ENCODE results near the gene OR5H14. TPM values are rescaled to one million over a fixed set of nuclear protein-coding genes. Genes with fewer than 3 reads are reported as not detected.
"Not testable (repeated sequence)": the region's sequence is repeated elsewhere in the genome, so short reads cannot be mapped to it uniquely, and the experiment has no call there.

Gene OR5H14
- total RNA-seq, result not detected

DNA sequence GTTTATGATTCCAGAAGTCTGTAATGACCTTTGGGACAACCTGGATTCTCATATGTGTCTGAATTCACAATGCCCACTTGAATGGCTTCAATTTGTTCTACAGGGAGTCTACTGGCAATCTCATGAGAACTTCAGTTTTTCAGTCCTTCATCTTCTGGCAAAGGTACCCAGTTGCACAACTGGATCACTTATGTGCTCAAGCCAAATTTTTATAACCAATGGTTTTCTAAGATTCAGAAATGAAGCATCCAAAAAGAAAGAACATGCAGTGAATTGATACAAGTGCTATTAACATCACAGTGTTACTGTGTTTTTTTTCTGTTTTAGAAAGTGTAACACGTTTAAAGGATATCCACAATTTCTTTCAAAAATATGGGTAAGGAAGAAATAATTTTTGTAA lies at the start of gene OR5H14:
TSS of gene OR5H14 (plus strand) at position 301 of the 400 bp plus-strand sequence. CDS start 1,907 bp downstream, outside the sequence.
- no peak for DNase-seq (ENCODE audit: low spot score)

DNA sequence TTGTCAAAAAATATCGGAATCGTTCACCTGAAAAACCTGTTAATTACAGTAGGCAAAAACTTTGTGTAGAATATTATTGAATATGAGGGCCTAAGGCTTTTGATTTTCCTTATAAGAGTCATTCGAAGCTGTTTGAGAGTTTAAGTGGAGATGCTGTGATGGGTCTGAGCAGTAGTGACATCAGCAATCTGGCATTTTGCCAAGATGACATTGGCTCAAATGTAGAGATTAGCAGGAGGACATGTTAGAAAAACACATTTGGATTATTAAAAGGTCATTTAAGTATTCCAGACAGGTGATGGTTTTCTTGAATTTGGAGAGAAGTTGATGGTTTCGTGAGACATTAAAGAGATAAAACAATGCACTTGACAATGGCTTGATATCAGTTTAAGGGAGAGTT lies 47.4 kb upstream of the OR5H14 start:
- DNase-seq (ENCODE audit: low spot score), result no peak

DNA sequence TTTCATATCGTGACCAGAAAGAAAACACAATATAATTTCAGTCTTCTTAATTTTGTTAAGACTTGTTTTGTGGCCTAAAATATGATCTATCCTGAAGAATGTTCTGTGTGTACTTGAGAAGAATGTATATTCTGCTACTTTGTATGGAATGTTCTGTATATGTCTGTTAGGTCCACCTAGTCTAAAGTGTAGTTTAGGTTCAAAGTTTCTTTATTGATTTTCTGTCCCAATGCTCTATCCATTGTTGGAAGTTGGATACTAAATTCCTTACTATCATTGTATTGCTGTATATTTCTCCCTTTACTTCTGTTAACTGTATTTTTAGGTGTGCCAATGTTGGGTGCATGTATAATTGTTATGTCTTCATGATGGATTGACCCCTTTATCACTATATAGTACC lies 39.1 kb upstream of the OR5H14 start:
- no peak for DNase-seq (ENCODE audit: low spot score)

DNA sequence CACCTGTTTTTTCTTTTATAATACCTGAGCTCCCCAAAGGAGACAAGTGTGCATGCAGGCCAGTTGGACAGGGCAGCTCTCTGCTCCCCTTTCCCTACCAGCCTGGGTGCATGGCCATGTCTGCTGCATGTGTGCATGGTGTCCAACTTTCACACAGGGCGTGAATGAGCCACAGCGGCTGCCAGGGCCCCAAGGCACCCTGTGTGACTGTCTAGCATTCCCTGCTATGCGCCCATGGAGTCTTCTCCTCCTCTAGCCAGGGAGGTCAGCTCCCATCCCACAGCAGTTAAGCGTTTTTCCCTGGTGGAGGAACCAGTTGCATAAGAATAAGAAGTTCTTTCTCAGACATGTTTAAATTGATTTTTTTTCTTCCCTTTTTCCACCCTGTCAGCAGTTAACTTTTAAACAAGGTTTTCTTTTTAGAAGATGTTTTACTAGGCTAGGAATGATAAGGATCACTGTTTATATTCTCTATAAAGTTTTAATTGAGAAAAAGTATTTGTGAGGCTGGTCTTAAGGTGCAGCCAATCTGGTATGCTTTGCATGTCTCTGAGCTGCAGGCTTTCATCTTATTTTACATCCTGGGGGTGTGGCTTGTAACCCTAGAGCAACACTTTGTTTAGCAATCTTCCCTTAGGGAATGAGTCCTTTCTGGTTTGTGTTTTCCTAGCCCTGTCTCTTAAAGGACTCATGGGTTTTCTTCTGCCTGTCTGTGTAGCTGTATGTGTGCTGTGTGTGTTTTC lies 37.3 kb upstream of the OR5H14 start:
- DNase-seq (ENCODE audit: low spot score), result no peak

DNA sequence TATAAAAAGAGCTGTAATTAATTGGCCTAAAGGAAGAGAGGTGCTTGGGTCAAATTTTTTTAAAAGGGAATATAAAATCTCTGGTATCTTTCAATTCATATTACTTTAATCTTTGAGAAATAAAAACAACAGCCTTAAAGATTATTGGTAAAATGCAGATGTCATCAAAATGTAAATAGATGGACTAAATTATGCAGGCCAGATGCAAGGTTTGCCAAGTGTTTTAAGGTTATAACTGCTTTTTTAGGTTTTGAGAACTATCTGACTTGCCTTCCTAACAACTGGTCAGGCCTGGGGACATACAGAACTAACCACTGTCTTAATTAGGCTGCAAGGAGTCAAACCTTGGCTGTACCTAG lies 36.8 kb upstream of the OR5H14 start:
- DNase-seq (ENCODE audit: low spot score), result no peak

DNA sequence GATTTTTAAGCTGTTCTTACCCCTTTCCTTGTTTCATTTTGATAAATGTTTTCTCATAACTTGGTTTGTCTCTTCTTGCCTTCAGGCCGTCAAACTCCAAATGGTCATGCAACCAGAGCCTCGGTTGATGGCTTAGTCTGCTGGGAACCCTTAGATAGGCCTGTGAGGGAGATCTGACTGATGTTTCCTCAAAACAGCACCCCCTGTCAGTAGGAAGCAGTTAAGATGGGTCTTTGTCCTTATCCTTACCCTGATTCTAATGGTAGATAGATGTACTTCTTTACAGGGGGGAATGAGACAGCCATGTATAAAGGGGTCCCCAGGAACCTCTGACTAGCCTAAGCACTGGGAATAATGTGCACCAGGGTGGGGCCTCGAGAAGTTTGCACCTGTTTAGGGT lies 33.0 kb upstream of the OR5H14 start:
- DNase-seq (ENCODE audit: low spot score), result no peak

DNA sequence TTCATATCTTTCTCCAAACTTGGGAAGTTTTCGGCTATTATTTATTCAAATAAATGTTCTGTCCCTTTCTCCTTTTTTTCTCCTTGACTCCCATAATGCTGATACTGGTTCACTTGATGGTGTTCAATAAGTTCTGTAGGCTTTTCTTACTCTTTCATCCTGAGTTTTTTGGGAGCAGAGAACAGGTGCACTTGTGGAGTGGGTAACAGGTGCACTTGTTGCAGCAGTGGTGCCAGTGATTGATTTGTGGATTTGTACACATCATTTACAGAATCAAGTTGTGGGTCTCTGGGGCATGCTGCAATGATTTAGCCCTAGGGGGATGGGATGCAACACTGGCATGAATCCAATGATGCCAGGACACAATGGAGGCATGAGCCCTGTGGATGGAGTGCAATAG lies 31.6 kb upstream of the OR5H14 start:
- DNase-seq (ENCODE audit: low spot score), result no peak

DNA sequence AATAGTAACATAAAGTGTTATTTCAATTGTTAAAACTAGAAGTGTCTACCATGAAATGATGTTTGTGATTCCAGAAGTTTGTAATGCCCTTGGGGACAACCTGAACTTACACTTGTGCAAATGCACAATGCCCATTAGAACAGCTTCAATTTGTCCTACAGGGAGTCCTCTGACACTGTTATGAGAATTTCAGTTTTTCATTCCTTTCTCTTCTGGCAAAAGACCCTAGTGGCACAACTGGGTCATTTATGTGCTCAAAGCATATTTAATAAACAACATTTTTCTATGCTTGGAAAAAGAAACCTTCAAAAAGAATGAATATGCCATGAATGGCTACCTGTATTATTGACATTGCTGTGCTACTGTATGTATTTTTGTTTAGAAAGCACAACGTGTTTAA lies 16.9 kb upstream of the OR5H14 start, which contains the start of gene OR5H1:
TSS of gene OR5H1 (plus strand) at position 301 of the 400 bp plus-strand sequence. CDS start 1,977 bp downstream, outside the sequence.
- no peak for DNase-seq (ENCODE audit: low spot score)

DNA sequence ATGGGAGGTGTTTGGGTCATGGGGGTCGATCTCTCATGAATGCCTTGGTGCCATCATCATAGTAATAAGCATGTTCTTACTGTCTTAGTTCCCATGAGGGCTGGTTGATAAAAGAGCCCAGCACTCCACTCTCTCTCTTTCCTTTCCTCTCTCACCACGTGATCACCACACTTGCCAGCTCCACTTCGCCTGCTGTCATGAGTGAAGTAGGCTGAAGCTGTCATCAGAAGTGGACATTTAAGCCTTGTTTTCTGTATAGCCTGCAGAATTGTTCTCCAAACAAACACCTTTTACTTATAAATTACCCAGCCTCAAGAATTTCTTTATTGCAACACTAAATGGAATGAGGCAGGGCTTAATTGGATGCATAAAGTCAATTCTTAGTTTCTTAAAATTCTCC lies 10.6 kb upstream of the OR5H14 start:
- no peak for DNase-seq (ENCODE audit: low spot score)

DNA sequence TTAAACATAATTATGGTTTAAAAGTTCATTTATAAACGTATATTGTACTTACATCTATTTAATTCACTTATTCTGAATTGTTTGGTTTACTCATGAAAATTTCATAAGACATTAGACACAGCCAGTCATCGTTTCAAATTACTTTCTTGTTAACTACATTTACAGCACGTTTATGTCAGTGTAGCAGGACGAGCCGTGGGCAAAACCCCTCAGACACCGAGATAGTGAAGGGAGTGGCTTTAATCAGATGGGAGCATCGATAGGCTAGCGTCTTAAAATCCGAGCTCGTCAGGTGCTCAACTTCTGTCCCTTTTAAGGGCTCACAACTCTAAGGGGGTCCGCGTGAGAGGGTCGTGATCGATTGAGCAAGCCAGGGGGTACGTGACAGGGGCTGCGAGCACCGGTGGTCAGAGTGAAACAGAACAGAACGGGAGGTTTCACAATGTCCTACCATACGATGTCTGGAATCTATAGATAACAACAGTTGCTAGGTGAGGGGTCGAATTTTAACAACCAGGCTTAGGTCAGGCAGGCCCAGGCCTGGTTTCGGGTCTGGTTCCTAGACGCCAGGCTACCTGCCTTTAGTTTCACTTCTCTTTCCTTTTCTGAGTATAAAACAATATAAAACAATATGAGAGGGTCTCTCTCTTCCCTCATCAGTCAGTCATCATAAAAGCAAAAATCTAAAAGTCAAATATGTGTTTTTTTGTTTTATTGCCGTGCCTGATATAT lies 9.3 kb upstream of the OR5H14 start:
- DNase-seq (ENCODE audit: low spot score), result not testable (repeated sequence)

DNA sequence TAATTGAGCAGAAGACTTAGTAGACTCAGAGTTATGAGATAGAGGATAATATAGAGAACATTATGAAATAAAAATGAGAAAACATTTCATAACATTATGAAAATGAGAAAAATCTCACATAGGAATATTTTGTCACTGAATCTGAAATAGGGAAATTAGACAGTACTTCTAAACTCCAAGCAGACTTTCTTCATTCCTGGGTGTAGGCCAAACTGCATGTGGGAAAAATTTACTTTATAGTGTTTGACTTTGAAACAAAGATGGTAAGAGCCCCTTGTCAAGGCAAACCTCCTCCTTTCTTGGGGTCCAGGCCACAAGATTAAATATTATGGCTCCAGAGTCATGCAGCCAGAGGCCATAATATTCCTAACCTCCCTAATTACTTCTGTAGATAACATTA lies 6.7 kb upstream of the OR5H14 start:
- no peak for DNase-seq (ENCODE audit: low spot score)

DNA sequence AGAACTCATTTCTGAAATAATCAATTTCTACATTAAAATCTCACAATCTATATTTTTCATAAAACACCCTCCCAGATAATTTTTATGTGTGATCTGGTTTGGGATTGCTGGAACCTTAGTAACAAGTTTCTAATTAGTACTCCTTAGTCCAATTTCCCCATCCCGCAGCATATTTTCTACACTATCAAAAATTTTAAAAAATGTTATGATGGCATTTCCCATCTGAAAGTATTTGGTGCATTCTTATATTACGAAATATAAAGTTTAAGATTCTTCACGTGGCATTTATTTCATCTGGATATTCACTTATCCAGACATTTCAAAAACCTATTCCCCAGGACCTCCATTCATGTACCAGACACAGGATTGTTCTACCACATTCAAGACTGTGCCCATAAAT lies 1.5 kb downstream of the OR5H14 start:
- DNase-seq (ENCODE audit: low spot score), result no peak

DNA sequence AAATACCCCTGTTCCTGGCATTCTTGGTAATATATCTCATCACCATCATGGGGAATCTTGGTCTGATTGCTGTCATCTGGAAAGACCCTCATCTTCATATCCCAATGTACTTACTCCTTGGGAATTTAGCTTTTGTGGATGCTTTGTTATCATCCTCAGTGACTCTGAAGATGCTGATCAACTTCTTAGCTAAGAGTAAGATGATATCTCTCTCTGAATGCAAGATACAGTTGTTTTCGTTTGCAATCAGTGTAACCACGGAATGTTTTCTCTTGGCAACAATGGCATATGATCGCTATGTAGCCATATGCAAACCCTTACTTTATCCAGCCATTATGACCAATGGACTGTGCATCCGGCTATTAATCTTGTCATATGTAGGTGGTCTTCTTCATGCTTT lies 2.2 kb downstream of the OR5H14 start:
- DNase-seq (ENCODE audit: low spot score), result not testable (repeated sequence)

DNA sequence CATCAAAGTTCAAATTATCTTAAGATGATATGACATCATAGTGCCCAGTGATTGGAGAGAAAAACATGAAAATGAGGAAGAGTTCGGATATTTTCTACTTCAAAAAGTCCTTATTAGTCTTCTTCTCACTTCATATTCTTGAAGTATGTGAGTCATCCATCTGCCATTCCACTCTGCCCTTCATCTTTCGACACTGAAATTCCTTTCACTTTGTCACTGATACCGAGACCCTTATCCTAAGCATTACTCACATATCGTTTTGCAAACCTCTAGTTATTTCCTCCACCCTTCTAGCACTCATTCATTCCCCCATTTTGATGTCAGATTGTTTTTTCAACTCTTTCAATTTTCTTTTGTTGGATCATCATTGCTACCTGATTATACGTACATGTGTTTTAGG lies 4.0 kb downstream of the OR5H14 start:
- no peak for DNase-seq (ENCODE audit: low spot score)

DNA sequence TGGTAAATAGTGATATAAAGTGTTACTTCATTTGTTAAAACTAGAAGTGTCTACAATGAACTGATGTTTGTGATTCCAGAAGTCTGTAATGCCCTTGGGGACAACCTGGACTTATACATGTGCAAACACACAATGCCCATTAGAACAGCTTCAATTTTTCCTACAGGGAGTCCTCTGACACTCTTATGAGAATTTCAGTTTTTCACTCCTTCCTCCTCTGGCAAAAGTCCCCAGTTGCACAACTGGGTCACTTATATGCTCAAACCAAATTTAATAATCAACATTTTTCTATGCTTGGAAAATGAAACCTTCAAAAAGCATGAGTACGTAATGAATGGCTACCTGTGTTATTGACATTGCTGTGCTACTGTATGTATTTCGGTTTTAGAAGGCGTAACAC lies 19.1 kb downstream of the OR5H14 start, which contains the start of gene OR5H15:
TSS of gene OR5H15 (plus strand) at position 301 of the 400 bp plus-strand sequence. CDS start 2,004 bp downstream, outside the sequence.
- DNase-seq (ENCODE audit: low spot score), result no peak

DNA sequence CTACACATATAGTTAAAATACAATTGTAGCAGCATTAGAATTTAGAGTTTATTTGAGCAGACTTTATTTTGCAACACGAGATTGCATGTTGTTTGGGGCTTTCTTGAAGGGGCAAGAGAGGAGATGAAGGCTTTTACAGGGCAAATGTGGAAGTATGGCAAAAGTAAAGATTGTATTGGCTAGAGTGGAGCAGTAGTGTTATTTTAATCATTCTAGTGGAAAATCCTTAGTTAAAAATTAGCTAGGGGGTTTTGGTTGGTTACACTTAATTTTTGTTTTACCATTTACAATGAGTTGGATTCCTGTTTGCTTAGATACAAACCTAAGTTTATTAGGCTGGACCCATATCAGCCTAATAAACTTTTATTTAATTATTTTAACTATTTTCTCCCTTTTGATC lies 23.8 kb downstream of the OR5H14 start:
- DNase-seq (ENCODE audit: low spot score), result no peak

DNA sequence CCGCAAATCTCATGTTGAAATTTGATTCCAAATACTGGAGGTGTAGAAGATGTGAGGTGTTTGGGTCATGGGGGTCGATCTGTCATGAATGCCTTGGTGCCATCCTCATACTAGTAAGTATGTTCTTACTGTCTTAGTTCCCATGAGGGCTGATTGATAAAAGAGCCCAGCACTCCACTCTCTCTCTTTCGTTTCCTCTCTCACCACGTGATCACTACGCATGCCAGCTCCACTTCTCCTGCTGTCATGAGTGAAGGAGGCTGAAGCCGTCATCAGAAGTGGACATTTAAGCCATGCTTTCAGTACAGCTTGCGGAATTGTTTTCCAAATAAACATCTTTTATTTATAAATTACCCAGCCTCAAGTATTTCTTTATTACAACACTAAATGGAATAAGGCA lies 25.3 kb downstream of the OR5H14 start:
- DNase-seq (ENCODE audit: low spot score), result no peak

DNA sequence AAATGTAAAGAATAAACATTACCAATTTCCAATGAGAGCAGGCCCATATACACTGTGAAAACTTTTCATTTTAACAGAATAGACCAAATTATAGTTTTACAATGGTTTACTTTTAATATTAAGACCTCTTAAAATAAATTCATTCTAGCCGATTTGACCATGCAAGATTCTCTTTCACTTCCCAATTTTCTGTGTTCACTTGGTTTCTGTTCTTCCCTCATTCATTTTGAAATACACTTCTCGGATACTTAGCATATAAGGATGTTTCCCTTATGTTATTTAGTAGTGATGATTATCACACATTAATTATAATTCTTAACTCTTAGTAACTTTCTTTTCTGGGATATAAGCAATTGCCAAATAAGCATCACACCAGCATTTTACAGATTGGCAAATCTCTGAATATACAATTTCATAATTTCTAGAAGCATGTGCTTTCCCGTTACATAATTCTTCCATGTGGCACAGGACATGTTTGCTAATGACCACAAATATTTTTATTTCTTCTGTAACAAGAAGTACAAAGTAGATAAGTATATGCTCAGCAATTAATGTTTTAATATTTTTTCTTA lies 33.1 kb downstream of the OR5H14 start:
- no peak for DNase-seq (ENCODE audit: low spot score)

DNA sequence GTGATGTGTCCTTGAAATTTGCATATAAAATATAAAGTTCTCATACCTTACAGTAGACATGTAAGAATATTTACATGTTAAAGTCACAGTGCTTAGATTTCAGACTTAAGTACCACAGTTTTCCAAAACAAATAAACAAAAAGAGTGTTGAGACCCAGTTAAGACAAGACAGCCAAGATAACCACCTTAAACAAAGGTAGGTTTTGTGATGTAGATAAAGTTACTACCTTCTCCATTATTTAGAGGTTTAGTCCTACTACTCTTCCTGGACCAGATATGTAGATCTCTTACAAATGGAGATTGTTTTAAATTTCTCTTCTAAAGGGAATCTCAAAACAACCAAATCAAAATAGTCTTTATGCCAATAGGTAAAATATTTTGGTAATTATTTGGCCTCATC lies 34.9 kb downstream of the OR5H14 start:
- DNase-seq (ENCODE audit: low spot score), result no peak

DNA sequence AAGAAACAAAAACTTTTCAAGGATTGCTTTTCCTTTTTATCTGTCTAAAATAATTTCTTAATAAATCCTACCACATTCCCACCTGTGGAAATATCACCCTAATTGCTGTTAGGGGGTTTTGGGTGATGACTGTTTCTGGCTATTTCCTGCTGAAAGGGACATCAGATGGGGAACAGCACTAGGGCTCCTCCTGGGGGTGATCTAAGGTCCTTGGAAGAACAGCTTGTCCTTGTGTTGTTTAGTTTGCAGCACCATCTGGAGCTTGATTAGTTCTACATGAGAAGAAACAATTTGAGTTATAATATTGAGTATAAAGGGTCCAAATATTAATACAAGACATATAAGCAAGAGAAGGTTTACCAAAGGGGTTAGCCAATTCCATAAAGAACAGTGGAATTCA lies 37.9 kb downstream of the OR5H14 start:
- DNase-seq (ENCODE audit: low spot score), result no peak

DNA sequence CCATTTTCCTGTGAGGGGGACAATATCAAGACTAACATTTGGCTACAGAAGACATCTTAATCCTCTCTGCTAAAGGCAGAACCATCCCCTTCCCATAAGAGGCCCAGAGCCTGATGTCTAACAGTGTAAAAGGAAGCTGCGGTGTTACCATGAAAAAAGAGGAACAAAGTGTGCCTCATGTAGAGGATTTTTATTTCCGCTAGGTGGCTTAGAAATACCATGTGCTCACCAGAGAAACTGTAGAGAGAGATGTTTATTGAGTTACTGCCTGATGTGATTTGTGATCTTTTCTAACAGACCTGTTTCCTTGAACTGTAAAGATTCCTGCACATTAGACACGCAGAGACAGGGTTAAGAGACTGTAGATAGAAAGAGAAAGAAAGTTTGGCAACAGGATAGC lies 41.3 kb downstream of the OR5H14 start:
- DNase-seq (ENCODE audit: low spot score), result no peak

DNA sequence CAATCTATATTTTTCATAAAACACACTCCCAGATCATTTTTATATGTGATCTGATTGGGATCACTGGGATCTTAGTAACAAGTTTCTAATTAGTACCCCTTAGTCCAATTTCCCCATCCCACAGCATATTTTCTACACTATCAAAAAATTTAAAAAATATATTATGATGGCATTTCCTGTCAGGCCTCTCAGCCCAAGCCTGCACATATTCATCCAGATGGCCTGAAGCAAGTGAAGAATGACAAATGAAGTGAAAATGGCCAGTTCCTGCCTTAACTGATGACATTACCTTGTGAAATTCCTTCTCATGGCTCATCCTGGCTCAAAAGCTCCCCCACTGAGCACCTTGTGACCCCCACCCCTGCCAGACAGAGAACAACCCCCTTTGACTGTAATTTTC lies 43.6 kb downstream of the OR5H14 start:
- not testable (repeated sequence) for DNase-seq (ENCODE audit: low spot score)

DNA sequence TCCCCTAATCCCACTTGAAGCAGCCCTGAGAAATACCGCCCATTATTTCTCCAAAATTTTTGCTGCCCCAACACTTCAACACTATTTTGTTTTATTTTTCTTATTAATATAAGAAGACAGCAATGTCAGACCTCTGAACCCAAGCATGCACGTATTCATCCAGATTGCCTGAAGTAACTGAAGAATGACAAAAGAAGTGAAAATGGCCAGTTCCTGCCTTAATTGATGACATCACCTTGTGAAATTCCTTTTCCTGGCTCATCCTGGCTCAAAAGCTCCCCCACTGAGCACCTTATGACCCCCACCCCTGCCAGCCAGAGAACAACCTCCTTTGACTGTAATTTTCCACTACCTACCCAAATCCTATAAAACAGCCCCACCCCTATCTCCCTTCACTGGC lies 49.0 kb downstream of the OR5H14 start:
- not testable (repeated sequence) for DNase-seq (ENCODE audit: low spot score)
